ENCODE data around the gene C11orf54. TPM values are rescaled to one million over a fixed set of nuclear protein-coding genes. Genes with fewer than 3 reads are reported as not detected.

Gene C11orf54
- polyA plus RNA-seq, 2 of the 4 experiments (the other 2 are of a cell fraction), result 12.4 to 27.6 TPM

GRCh38 chr11:93751001-93751400 is 9.5 kb downstream of the C11orf54 start (continued):
- TF ChIP-seq, protein P1, sequence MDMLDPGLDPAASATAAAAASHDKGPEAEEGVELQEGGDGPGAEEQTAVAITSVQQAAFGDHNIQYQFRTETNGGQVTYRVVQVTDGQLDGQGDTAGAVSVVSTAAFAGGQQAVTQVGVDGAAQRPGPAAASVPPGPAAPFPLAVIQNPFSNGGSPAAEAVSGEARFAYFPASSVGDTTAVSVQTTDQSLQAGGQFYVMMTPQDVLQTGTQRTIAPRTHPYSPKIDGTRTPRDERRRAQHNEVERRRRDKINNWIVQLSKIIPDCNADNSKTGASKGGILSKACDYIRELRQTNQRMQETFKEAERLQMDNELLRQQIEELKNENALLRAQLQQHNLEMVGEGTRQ (IDR thresholded peaks at IDR 0.05), result no peak
- TF ChIP-seq POLR2A (IDR thresholded peaks at IDR 0.05; ENCODE audit: low read length) (no peak), MAZ (IDR thresholded peaks at IDR 0.05; ENCODE audit: borderline replicate concordance, low read depth, low read length) (no peak), PBX3 (IDR thresholded peaks at IDR 0.05) (no peak), FOSB (CRISPR knock-in tag; IDR thresholded peaks at IDR 0.05) (no peak), NPAS2 (CRISPR knock-in tag; IDR thresholded peaks at IDR 0.05; ENCODE audit: borderline replicate concordance) (no peak), HOXB13 (CRISPR knock-in tag; IDR thresholded peaks at IDR 0.05; ENCODE audit: low read depth) (no peak), RFX5 (IDR thresholded peaks at IDR 0.05) (no peak)

DNA sequence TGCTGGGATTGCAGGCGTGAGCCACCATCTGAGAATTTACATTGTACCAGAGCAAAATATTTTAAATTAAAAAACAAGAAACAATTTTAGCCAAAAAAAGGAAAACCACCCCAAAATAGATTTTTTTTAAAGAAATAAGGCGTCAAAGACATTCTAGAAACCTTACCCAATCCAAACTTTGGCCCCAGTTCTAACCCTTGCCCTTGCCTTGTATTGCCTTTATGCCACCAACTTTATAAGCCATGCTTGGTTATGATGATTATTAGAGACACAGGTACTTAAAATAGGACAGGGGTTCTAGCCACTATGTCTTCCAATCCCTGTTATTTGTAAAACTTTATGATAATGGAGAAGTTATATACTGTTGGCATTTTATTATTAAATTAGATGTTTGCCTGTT is 11.8 kb downstream of the C11orf54 start:
- Histone ChIP-seq H3K27ac (no peak overlapping the region), H3K4me3 (no peak overlapping the region), H3K4me2 (no peak overlapping the region), H3K9me3 (no peaks in the 10 kb centered on the region), H3K4me1 (no peaks in the 10 kb centered on the region)
- DNase-seq (ENCODE audit: low read depth in 1 of 2, low spot score in 1 of 2) (no peak), FAIRE-seq (no peak), ATAC-seq (no peak)
- CTCF ChIA-PET, result no interaction called here
- TF ChIP-seq MAFK (IDR thresholded peaks at IDR 0.05; ENCODE audit: partially characterized antibody) (no peak), RAD21 (conservative IDR thresholded peaks at IDR 0.05 in 1 of 2, IDR thresholded peaks at IDR 0.05 in 1 of 2) (no peak), MAX (IDR thresholded peaks at IDR 0.05) (no peak), CBX8 (IDR thresholded peaks at IDR 0.05) (no peak), ZNF302 (CRISPR knock-in tag; IDR thresholded peaks at IDR 0.05) (no peak), FOSL2 (IDR thresholded peaks at IDR 0.05) (no peak), FOSL2 (CRISPR knock-in tag; IDR thresholded peaks at IDR 0.05) (no peak), MAZ (IDR thresholded peaks at IDR 0.05; ENCODE audit: borderline replicate concordance, low read depth, low read length) (no peak), RNF2 (IDR thresholded peaks at IDR 0.05; ENCODE audit: borderline replicate concordance, low read depth) (no peak), KDM5A (IDR thresholded peaks at IDR 0.05) (no peak), POLR2AphosphoS2 (conservative IDR thresholded peaks at IDR 0.05; ENCODE audit: low read length) (no peak), HOXB13 (CRISPR knock-in tag; IDR thresholded peaks at IDR 0.05; ENCODE audit: low read depth) (no peak), POLR2A (IDR thresholded peaks at IDR 0.05; ENCODE audit: low read length) (no peak), RCOR1 (IDR thresholded peaks at IDR 0.05; ENCODE audit: low read depth, low read length) (no peak), NFE2L2 (conservative IDR thresholded peaks at IDR 0.05; ENCODE audit: low read length) (no peak), RFX5 (IDR thresholded peaks at IDR 0.05) (no peak)
- TF ChIP-seq, protein P2, sequence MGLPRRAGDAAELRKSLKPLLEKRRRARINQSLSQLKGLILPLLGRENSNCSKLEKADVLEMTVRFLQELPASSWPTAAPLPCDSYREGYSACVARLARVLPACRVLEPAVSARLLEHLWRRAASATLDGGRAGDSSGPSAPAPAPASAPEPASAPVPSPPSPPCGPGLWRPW (IDR thresholded peaks at IDR 0.05), result no peak
- TF ChIP-seq, protein P1 (IDR thresholded peaks at IDR 0.05), result no peak
- TF ChIP-seq, protein P3, sequence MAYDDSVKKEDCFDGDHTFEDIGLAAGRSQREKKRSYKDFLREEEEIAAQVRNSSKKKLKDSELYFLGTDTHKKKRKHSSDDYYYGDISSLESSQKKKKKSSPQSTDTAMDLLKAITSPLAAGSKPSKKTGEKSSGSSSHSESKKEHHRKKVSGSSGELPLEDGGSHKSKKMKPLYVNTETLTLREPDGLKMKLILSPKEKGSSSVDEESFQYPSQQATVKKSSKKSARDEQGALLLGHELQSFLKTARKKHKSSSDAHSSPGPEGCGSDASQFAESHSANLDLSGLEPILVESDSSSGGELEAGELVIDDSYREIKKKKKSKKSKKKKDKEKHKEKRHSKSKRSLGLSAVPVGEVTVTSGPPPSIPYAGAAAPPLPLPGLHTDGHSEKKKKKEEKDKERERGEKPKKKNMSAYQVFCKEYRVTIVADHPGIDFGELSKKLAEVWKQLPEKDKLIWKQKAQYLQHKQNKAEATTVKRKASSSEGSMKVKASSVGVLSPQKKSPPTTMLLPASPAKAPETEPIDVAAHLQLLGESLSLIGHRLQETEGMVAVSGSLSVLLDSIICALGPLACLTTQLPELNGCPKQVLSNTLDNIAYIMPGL (CRISPR knock-in tag; IDR thresholded peaks at IDR 0.05; ENCODE audit: borderline replicate concordance), result no peak
- WGBS (ENCODE audit: missing lambda C conversion rate), result 98% methylated on average over 2 of the region's 2 CpGs
- POLR2A ChIA-PET, result no interaction called here
